HL-60 (cell line): ENCODE data around the gene NSUN7.

Experiments
- DNase-seq, 2 experiments: peaks; one replicate each; pipeline ENCODE4 v3.0.0-alpha.2; 2010 to 2020; ENCODE audit warnings: low read depth in 1 of 2, low spot score in 1 of 2
- H3K27ac ChIP-seq: fragments of 250-450 bp; sonication (Bioruptor Pico); replicated peaks from 2 replicates; pipeline ENCODE4 v1.5.1; 2020; ENCODE audit warnings: mild to moderate bottlenecking, moderate library complexity
- H3K27me3 ChIP-seq: fragments of 250-450 bp; sonication (Bioruptor Pico); 2 replicates; pipeline ENCODE4 v1.5.1; 2021; ENCODE audit warnings: mild to moderate bottlenecking, moderate library complexity; ENCODE audit not compliant: insufficient read depth, poor library complexity, severe bottlenecking
- H3K4me3 ChIP-seq: replicated peaks from 2 replicates; pipeline ENCODE4 v1.5.1; 2011; ENCODE audit warnings: mild to moderate bottlenecking, control low read depth, low read length; ENCODE audit not compliant: insufficient read depth
- CTCF ChIP-seq: IDR thresholded peaks from one replicate; pipeline ENCODE4 v1.5.1; 2011; ENCODE audit warnings: low read length, control low read depth, inconsistent platforms; ENCODE audit not compliant: insufficient read depth
- GABPA ChIP-seq: IDR thresholded peaks from 2 replicates; pipeline ENCODE4 v1.6.1; 2012; ENCODE audit warnings: low read depth
- POLR2AphosphoS5 ChIP-seq: IDR thresholded peaks from 2 replicates; pipeline ENCODE4 v1.6.1; 2012; ENCODE audit warnings: low read depth
- REST ChIP-seq: IDR thresholded peaks from 2 replicates; pipeline ENCODE4 v1.6.1; 2012; ENCODE audit warnings: low read depth; ENCODE audit not compliant: insufficient replicate concordance
- SPI1 ChIP-seq: IDR thresholded peaks from 2 replicates; pipeline ENCODE4 v1.6.1; 2012; ENCODE audit warnings: low read depth, mild to moderate bottlenecking, borderline replicate concordance

NSUN7 gene

GRCh38 chr4:40731792-40732245, 17.9 kb upstream of the NSUN7 start:
- TF ChIP-seq POLR2AphosphoS5 (peak; percentile 74), REST (no peak), SPI1 (peak; percentile 78)
- no peak overlapping the region for H3K4me3 ChIP-seq
- H3K27ac ChIP-seq = peak overlapping the region; percentile 87
- peak; percentile 91 for DNase-seq
- H3K27me3 ChIP-seq = no peaks in the 10 kb centered on the region

GRCh38 chr4:40733752-40734151, 16.0 kb upstream of the NSUN7 start:
- Histone ChIP-seq H3K27ac (no peak overlapping the region), H3K4me3 (no peak overlapping the region), H3K27me3 (no peaks in the 10 kb centered on the region)
- TF ChIP-seq POLR2AphosphoS5 (no peak), CTCF (no peak), SPI1 (no peak), REST (no peak), GABPA (no peak)
- DNase-seq = no peak

GRCh38 chr4:40734497-40734896, 15.3 kb upstream of the NSUN7 start:
- H3K4me3 ChIP-seq = no peak overlapping the region
- no peak for DNase-seq

More at GRCh38 chr4:40734497-40734896, 15.3 kb upstream of the NSUN7 start:
- TF ChIP-seq REST = no peak
- no peak for TF ChIP-seq SPI1
- no peak for TF ChIP-seq GABPA
- no peak for TF ChIP-seq POLR2AphosphoS5
- TF ChIP-seq CTCF = no peak
- Histone ChIP-seq H3K27ac (no peak overlapping the region), H3K27me3 (no peaks in the 10 kb centered on the region)
